NCI-H1092 treated with DMSO at 0.1 percent for 48 hours (cell line): ENCODE measurements around the gene ABCD2.
"Not testable (repeated sequence)": the region's sequence is repeated elsewhere in the genome, so short reads cannot be mapped to it uniquely, and the experiment has no call there.

ENCODE experiments used
- DNase-seq: peaks from one replicate; lab custom pipeline; 2025; lab: John Stamatoyannopoulos, UW

ABCD2 gene

GRCh38 chr12:39538679-39539104 is 80.9 kb downstream of the ABCD2 start:
- no peak for DNase-seq

- DNase-seq: no peak
Measured at GRCh38 chr12:39533951-39534350, 85.7 kb downstream of the ABCD2 start.

GRCh38 chr12:39532448-39532847 is 87.2 kb downstream of the ABCD2 start:
- DNase-seq: no peak

- DNase-seq: no peak
Measured at GRCh38 chr12:39526974-39527373, 92.6 kb downstream of the ABCD2 start.

GRCh38 chr12:39522167-39522566 is 97.4 kb downstream of the ABCD2 start:
- not testable (repeated sequence) for DNase-seq

- no peak for DNase-seq
Measured at GRCh38 chr12:39510001-39510400, 109.6 kb downstream of the ABCD2 start.

- DNase-seq: no peak
Measured at GRCh38 chr12:39505554-39505953, 114.0 kb downstream of the ABCD2 start.

GRCh38 chr12:39505023-39505422 is 114.6 kb downstream of the ABCD2 start:
- no peak for DNase-seq

GRCh38 chr12:39503439-39503838 is 116.2 kb downstream of the ABCD2 start:
- DNase-seq: no peak

GRCh38 chr12:39502726-39503125 is 116.9 kb downstream of the ABCD2 start:
- DNase-seq: no peak
